ENCODE data around the gene SASH1.

DNA sequence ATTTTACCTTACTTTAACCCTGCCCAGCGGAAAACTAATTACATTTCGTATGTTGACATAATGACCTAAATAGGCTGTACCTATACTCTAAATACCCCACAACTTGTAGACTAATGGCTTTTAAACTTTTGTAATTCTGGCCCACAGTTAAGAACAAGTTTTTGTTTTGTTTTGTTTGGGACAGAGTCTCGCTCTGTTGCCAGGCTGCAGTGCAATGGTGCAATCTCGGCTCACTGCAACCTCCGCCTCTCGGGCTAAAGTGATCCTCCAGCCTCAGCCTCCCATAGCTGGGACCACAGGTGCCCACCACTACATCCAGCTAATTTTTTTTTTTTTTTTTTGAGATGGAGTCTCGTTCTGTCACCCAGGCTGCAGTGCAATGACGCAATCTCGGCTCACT, 5.7 kb upstream of the SASH1 start:
- no peak for TF ChIP-seq EZH2phosphoT487 (IDR thresholded peaks at IDR 0.05; ENCODE audit: insufficient read depth, low read depth)
- TF ChIP-seq EZH2 (IDR thresholded peaks at IDR 0.05; ENCODE audit: insufficient read depth, poor library complexity, severe bottlenecking) = no peak

All from GM23248 (cell line).